ENCODE measurements around the gene SNX17.
"Not testable (repeated sequence)": the region's sequence is repeated elsewhere in the genome, so short reads cannot be mapped to it uniquely, and the experiment has no call there.

SNX17 gene, protein sequence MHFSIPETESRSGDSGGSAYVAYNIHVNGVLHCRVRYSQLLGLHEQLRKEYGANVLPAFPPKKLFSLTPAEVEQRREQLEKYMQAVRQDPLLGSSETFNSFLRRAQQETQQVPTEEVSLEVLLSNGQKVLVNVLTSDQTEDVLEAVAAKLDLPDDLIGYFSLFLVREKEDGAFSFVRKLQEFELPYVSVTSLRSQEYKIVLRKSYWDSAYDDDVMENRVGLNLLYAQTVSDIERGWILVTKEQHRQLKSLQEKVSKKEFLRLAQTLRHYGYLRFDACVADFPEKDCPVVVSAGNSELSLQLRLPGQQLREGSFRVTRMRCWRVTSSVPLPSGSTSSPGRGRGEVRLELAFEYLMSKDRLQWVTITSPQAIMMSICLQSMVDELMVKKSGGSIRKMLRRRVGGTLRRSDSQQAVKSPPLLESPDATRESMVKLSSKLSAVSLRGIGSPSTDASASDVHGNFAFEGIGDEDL

DNA sequence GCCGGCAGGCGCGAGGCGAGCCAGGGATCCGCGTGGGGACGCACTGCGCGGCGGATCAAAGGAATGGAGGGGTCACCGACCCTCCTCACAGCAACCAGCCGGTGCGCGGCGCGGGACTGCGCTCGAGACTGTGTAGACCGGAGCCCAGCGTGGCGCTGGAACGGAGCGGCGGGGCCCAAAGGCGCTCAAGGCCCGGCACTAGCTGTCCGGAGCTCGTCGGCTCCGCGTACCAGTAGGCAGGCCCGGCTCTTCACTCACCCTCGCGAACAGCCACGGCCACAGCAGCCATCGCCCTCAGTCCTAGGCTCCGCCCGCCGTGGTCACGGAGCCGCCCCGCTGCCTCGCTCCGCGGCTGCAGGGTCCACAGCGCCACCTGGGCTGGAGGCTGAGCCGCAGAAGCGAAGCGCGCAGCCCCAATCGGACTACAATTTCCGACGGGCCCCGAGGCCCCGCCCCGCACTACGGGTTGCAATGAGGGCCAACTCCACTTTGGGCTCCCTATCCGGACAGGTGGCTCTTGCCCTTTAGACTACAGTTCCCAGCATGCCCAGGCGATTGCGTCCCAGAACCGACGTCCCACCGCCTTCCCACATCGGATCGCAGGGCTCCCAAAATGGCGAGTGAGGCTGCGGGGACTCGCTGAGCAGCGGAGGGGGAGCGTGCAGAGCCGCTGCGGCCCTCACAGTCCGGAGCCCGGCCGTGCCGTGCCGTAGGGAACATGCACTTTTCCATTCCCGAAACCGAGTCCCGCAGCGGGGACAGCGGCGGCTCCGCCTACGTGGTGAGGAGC, at the start of gene SNX17, which contains the start of gene EIF2B4:
SNX17 (plus strand) TSS at position 591 of the 790 bp plus-strand sequence; CDS start at position 719, 128 bp downstream.
EIF2B4 (minus strand) TSS at position 313 of the 790 bp plus-strand sequence; CDS start at position 289, 24 bp downstream.
- peak; percentile 97 for DNase-seq

DNA sequence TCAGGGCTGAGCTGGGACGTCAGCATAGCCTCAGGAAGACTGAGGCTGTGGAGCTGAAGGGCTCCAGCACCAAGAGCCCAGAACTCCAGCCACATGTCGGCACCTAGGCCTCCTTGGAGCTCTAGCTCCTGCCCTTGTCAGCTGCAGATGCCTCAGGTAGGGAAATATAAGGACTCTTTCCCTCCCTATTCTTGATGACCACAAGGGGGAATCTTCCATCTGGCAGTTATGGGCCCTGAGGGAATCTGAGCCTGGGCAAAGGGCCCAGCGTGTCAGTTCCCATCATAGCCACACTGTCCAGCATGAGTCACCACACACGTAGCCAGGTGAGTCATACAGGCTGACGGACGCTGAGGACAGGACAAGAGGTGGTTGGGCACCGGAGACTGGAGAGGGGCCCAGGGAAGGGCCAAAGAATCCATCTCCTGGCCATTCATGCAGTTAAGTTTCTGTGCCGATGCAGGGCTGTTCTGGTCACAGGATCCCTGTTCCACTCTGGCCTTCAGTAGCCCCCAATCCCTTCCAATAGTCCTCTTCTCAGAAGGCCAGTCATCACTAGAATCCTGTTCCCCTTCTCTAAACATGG, 49.4 kb upstream of the SNX17 start:
- no peak for DNase-seq

DNA sequence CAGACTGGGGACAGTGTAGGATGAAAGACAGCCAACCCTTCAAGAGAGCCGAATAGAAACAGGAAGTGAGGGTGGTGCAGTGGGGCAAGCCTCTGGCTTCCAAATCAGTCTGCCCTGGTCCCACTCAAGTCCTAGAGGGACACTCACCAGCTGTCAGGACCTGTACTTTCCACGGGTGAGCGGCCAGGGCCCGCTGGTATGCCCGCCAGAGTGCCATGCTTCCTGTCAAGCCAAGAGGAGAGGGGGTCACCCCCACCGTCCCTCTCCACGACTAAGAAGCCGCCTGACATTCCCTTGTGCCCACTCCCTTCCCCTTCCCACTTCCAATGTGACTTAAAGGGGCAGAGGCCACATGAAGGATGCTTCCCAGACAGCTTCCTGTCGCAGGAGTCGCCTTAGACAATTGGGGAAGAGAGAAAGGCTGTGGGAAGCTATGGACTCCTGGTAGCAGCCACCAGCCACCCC, 48.1 kb upstream of the SNX17 start:
- no peak for DNase-seq

DNA sequence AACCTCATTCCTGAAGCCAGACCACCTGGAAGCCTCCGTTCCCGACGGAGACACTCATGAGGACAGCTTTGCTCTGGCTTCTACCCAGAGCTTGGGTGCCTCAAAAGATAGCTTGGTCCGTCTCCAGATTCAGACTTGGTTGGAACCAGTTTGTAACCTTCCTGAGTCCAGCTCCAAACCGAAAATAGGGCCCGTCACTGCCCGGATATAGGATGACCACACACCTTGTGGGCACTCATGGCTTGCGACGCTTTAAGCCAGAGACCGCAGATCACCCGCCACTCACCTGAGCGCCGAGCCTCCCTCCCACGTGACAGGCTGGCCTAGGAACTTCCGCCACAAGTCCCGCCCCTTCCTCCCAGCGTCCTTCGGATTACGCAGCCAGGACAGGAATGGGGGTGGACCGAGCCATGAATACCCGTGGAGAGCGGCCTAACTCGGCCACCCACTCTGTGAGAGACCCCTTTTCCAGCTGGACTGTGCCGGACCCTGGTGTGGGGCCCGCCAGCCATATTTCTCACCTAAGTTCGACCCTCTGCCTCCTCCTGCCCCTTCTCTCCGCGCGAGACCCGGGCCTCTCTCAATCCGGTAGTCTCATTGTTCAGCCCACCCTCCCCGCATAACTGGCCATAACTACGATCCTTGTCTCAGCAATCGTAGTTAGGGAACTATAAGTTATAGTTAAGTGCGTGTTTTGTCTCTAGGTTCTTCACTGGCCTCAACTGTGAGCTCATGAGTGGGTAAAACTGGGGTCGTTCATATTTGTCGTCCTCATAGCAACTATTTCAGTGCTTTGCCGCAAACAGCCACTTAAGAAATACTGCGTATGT, 47.4 kb upstream of the SNX17 start, which contains the start of gene MPV17:
MPV17 (minus strand) TSS at position 332 of the 830 bp plus-strand sequence. CDS start 580 bp downstream, outside the sequence.
- peak; percentile 72 for DNase-seq

DNA sequence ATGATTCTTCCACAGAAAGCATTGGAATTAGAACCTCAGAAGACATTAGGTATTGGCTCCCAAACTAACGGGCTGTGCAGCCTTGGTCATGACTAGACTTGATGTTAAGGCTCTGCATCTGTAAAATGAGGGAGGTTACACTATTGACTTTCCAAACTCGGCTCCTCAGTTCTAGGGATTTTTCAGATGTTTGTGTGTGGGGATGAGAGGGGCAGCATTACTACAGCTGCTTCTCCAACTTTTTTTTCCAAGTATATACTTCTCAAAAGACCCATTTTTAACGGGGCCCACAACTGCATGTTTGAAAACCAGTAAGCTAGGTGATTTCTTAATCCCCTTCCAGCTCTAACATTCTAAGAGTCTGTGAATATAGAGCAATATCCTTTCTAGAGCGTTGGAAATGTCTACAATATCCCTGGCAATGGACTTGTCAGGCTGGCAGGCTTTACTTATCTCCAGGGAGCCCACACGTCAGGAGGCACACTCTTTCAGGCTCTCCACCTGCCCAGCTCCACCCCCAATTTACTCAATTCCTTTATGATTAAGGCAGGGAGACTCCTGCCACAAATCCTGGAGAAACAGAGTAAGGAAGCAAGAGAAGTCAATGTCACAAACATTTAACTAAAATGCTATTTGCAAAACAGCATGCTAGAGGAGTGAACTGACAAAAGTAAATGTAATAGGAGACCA, 46.7 kb upstream of the SNX17 start:
- no peak for DNase-seq

DNA sequence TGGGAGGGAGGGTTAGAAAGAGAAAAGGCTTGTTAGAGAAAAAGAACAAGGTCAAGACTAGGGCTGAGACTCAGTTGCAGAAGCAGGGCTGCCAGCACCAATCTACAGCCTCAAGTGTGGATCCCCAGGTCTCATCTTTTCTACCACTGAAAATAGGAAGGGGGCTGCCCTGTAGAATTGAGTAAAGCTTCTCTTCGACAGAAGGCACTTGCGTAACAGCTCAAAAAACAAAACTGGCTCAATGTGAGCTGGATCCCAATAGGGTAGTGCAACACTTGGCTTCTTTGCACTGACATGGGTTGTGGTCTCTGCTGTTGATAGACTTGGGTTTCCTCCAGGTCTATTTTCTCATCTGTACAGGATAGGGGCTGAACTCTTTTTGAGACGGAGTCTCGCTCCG, 45.7 kb upstream of the SNX17 start:
- no peak for DNase-seq

DNA sequence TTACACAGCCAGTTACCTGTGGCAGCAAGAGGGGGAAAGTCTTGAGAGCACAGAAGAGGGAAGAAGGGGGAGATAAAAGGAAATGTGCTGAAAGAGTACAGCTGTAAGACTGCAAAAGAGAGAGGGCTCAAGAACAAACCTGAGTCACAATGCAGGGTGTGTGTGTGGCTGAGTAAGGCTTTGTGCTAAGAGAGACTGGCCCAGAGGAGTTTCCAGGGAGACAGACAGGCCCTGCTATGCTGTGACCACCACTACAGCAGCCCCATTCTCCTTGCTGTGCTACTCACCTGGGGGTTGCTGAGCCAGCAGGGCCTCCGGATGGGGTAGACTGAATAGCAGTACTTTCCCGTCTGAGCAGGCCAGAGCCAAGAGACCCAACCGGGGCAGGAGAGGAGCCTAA, 35.1 kb upstream of the SNX17 start:
- DNase-seq, result no peak

DNA sequence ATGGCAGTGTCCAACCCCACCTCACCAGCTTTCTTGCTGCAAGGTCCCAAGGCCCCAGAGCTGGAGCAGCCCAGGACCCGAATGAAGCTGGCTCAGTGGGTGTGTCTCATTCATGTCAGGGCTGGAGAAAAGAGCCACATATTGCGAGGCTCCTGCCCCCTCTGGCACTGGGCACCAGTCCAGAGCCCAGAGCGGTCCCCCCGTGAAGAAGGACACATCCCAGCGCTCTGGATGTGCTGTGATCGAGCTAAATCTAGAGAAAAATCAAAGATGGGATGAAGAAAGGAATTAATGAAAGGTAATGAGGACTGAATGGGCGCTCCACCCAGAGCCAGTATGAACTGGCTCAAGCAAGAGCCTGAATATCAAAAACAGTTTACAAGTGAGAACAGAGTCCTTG, 34.2 kb upstream of the SNX17 start:
- DNase-seq, result no peak

DNA sequence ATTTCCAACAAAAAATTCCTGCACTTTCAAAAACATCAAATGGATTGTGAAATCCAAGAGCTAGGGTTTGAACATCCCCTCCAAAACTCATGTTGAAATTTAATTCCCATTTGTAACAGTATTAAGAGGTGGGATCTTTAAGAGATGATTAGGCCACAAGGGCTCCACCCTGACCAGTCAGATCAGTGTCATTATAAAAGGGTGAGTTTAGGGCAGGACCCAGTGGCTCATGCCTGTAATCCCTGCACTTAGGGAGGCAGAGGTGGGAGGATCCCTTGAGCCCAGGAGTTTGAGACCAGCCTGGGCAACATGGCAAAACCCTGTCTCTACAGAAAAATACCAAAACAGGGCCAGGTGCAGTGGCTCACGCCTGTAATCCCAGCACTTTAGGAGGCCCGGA, 22.8 kb upstream of the SNX17 start:
- no peak for DNase-seq

DNA sequence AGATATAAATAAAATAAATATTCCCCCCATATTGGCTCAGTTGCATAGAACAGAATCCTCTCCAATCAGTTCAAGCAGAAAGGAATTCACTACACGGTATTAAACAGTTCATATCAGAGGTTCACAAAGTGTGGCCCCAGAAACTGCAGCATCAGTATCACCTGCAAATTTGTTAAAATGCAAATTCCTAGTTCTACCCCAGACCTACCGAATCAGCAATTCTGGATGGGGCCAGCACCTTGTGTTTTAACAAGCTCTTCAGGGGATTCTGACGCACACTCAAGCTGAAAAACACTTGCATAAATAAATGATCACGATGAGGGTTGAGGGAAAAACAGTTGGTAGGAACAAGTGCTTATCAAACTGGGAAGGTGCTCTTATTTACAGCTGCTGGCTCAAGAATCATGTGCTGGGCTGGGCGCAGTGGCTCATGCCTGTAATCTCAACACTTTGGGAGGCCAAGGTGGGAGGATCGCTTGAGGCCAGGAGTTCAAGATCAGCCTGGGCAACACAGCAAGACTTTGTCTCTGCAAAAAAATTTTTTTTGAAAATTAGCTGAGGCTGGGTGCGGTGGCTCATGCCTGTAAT, 20.2 kb upstream of the SNX17 start:
- DNase-seq, result no peak

DNA sequence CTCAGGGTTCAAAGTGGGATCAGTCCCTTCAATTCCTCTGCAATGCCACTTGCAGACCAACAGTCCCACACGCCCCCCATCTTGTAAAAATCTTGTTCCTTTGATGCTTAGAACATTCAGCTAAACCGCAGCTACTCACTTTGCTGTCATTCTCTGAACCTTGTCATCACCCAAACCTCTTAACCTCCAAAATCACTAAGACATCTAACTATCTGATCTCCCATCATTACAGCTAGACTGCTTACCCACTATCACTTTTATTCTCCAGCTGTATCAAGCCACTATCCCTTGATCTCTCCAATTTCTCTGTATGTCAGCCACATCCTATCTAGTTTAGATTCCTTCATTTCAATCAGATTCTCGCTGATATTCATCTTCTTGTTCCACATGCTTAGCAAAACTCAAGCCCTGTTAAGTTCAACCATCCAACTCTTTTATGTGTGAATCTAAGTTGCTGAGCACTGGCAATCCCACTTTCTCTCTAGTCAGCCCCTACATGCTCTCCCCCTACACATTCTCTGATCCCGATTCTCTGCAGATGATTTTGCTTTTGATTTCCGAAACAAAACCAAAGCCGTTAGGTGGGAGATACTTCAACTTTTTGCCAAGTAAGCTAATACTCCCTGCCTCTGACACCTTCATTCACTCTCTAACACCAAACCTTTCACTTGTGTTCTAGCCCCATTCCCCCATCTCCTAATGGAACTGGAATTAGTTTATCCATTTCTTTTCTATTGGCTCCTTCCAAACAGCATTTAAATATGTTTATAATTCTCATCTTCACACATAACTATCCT, 18.4 kb upstream of the SNX17 start:
- DNase-seq, result no peak

DNA sequence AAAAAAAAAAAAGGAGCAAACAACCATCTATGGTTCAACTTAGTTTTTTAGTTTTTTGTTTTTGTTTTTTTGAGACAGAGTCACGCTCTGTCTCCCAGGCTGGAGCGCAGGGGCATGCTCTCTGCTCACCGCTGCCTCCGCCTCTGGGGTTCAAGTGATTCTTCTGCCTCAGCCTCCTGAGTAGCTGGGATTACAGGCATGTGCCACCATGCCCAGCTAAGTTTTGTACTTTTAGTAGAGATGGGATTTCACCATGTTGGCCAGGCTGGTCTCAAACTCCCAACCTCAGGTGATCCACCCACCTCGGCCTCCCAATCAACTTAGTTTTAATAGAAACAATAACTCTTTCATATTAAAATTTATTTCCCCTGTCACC, 17.0 kb upstream of the SNX17 start:
- not testable (repeated sequence) for DNase-seq

DNA sequence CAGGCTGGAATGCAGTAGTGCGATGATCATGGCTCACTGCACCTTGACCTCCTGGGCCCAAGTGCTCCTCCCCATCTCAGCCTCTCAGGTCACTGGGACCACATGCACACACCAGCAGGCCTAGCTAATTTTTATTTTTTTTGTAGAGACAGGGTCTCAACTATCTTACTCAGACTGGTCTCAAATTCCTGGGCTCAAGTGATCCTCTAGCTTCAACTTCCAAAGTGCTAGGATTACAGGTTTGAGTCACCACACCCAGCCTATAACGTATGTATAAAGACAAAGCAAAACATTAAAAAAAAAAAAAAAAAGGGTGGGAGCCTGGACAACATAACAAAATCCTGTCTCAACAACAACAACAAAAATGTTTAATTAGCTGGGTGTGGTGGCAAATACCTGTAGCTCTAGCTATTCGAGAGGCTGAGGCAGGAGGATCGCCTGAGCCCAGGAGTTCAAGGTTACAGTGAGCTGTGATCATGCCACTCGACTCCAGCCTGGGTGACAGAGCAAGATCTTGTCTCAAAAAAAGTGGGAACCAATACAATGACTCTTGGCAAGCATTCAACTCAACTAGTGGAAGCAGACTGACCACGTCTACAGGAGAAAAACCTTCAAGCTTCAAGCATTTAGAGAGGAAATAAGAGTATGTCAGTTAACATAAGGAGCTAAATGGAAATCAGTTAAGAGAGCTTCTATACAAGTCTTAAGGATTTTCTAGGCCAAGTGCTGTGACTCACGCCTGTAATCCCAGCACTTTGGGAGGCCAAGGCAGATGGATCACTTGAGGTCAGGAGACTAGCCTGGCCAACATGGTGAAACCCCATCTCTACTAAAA, 16.4 kb upstream of the SNX17 start:
- DNase-seq, result no peak

DNA sequence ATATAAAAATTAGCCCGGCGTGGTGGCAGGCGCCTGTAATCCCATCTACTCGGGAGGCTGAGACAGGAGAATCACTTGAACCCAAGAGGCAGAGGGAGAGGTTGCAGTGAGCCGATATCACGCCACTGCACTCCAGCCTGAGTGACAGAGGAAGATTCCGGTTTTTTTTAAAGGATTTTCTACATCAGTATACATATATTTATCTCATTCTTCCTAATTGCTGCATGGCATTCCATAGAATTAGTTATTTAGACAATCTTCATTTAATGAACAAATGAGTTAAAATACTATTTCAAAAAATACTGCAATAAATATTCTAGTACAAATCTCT, 15.9 kb upstream of the SNX17 start:
- DNase-seq, result no peak

DNA sequence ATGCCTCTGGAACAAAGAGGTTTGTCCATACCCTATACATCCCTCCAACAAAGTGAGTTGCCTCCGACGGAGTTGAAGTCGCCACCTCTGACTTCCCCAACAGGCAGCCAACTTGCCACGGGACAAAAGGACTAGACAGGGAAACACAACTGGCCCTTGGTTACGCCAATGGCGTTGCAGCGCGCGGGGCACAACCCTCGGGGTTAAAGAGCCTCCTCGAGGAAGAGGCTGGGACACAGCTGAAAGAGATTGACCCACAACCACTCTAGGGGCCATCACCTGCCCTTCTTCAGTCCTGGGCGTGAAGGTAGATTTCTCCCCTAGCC, 14.4 kb upstream of the SNX17 start:
- no peak for DNase-seq

DNA sequence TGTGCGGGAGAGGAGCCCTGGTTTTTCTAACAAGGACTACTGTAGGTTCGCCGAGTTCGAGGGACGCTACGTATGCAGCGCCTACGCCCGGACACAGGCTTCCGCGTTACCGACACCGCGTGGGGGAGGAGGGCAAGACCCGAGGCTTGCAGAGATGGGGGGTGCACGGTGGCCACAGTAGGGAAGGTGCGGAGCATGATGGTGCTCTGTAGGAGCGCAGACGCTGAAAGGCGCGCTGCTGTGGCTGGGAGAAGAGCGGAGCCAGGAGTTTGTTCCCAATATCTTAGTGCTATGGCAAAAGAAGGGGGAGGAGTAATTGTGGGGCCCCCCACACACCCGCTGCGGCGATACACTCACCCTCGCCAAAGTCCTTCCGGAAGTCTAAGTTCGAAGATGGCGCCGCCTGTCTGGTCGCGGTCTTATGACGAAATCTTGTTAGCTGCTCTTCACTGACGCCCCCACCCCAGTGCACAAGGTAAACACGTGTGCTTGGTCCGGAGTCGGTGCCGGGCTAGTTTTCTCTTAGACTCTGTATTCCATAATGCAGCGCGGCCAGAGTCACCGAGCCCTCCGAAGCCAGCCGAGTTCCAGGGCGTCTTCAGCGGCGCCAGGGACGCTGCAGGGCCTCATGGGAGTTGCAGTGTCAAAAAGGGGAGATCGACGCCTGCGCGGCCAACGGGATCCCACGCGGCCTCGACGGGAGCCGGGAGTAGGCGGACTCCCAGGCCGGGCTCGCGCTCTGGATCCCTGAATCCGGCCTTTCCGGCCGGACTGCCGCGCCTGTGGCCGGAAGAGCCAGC, 13.8 kb upstream of the SNX17 start, which contains the start of gene GTF3C2:
GTF3C2 (minus strand) TSS at position 383 of the 800 bp plus-strand sequence. CDS start 13,210 bp downstream, outside the sequence.
- DNase-seq, result peak; percentile 94

DNA sequence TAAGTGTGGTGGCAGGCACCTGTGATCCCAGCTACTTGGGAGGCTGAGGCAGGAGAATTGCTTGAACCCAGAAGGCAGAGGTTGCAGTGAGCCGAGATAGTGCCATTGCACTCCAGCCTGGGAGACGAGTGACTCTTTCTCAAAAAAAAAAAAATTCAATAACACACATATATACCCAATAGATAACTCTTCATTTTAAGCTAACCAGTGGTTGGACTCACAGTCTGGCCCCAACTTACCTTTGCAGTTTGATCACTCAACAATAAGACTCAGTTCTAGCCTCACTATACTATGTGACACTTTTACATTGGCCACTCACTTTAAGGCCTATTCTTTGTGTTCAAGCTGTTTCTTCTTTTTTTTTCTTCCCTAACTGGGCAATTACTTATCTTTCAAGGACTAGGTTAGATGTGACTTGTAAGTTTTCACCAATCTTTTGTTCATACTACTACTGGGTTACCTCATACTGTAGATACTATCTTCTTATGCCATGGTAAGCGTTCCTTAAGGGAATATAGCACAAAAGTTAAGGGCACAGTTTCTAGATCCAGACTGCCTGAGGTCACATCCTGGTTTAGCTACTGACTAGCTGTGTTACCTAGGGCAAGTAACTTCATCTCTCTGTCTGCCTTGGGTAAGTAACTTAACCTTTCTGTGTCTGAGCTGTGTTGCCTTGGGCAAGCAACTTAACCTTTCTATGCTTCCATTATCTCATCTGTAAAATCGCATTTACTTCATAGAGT, 7.6 kb upstream of the SNX17 start:
- DNase-seq, result no peak

DNA sequence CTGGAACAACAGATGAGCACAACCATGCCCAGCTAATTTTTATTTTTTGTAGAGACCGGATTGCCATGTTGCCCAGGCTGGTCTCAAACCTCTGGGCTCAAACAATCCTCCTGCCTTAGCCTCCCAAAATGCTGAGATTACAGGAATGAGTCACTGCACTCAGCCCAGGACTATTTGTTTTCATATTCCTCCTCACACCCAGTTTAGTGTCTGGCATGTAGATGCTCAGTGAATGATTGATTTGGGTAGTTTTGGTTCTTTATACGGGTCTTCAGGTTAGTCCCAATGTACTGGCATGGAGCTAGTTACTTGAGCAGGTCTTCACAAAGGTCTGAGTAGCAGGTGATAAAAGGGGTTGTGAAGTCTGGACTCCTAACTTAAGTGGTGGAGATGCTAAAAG, 6.5 kb upstream of the SNX17 start:
- no peak for DNase-seq

Data from NCI-H2081 treated with DMSO at 0.1 percent for 48 hours (cell line).